ENCODE results near the gene CNTNAP2.

GRCh38 chr7:148107443-148108127 lies 1991.0 kb downstream of the CNTNAP2 start:
- TF ChIP-seq, protein P1, sequence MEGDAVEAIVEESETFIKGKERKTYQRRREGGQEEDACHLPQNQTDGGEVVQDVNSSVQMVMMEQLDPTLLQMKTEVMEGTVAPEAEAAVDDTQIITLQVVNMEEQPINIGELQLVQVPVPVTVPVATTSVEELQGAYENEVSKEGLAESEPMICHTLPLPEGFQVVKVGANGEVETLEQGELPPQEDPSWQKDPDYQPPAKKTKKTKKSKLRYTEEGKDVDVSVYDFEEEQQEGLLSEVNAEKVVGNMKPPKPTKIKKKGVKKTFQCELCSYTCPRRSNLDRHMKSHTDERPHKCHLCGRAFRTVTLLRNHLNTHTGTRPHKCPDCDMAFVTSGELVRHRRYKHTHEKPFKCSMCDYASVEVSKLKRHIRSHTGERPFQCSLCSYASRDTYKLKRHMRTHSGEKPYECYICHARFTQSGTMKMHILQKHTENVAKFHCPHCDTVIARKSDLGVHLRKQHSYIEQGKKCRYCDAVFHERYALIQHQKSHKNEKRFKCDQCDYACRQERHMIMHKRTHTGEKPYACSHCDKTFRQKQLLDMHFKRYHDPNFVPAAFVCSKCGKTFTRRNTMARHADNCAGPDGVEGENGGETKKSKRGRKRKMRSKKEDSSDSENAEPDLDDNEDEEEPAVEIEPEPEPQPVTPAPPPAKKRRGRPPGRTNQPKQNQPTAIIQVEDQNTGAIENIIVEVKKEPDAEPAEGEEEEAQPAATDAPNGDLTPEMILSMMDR (IDR thresholded peaks at IDR 0.05), result no peak
- TF ChIP-seq POLR2A (IDR thresholded peaks at IDR 0.05), result no peak

Measured in lower leg skin (tissue), 3 donors.